Heart left ventricle (tissue), 13 donors: ENCODE results near the gene LPP.

ENCODE experiments used
- POLR2A ChIP-seq, 2 donors: fragments of 450-650 bp; IDR thresholded peaks; one replicate each; pipeline ENCODE4 v1.6.1; 2017; ENCODE audit warnings: antibody characterized with exemption in 2 of 2, mild to moderate bottlenecking in 2 of 2, moderate library complexity in 2 of 2
- TF ChIP-seq, protein P1 (sequence below), 12 donors: fragments of 200-600 bp; sonication (generic) in 4 of 12; IDR thresholded peaks; one replicate each; pipeline versions ENCODE4 v1.5.0 to v1.8.0; 2018 to 2022; ENCODE audit warnings: antibody characterized with exemption in 12 of 12, mild to moderate bottlenecking in 5 of 12
- donor health status: ischemic (EF 13 %, LVEDD 7.1; RV severe dilation, severe dysfunction).
- donor health status: DM: no; HTN: yes; CAD: no.
- donor health status: DM: no; HTN: no; CAD: no.
- donor health status: ischemic (EF 25% LVEDD 6.9; RV normal size, moderate dysfunction).
- donor health status: ischemic (EF 25% LVEDD 5.7; RV mildly dilated, moderate dysfunction).
- donor health status: ischemic (EF 35%, LVEDD 5.7; RV mildly dilated, moderate dysfunction).
- donor health status: nonischemic (EF 11% LVEDD 7.7; RV severe dilation, severe dysfunction).
- donor health status: DM: yes; HTN: yes; CAD: no.
- donor health status: PGD.
- donor health status: ischemic (EF 29% LVEDD 5.4; RV normal size, mild dysfunction).
- donor health status: nonischemic (EF 23%, LVEDD 6.1; RV moderate dilation, normal function).

DNA sequence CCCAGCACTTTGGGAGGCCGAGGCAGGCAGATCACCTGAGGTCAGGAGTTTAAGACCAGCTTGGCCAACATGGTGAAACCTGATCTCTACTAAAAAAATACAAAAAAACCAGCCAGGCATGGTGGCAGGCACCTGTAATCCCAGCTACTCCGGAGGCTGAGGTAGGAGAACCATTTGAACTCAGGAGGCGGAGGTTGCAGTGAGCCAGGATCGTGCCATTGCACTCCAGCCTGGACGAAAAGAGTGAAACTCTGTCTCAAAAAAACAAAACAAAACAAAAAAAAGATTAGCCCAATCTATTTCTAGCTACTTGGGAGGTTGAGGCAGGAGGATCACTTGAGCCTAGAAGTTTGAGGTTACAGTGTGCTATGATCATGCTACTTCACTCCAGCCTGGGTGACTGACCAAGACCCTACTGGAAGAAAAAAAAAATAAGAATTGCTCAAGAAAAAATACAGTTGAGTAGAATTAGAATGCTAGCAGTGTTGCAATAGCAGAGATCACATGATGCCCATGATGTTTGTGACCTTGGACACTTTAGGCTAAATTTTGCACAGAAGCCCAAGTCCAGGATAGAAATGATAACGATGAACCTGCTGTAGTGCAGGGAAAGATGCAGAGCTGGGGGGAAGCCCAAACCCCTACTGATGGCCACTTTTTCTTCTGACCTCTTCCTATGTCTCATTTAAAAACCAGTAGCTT lies 162.2 kb downstream of the LPP start:
- TF ChIP-seq, protein P1, sequence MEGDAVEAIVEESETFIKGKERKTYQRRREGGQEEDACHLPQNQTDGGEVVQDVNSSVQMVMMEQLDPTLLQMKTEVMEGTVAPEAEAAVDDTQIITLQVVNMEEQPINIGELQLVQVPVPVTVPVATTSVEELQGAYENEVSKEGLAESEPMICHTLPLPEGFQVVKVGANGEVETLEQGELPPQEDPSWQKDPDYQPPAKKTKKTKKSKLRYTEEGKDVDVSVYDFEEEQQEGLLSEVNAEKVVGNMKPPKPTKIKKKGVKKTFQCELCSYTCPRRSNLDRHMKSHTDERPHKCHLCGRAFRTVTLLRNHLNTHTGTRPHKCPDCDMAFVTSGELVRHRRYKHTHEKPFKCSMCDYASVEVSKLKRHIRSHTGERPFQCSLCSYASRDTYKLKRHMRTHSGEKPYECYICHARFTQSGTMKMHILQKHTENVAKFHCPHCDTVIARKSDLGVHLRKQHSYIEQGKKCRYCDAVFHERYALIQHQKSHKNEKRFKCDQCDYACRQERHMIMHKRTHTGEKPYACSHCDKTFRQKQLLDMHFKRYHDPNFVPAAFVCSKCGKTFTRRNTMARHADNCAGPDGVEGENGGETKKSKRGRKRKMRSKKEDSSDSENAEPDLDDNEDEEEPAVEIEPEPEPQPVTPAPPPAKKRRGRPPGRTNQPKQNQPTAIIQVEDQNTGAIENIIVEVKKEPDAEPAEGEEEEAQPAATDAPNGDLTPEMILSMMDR (IDR thresholded peaks at IDR 0.05): no peak
- TF ChIP-seq POLR2A (IDR thresholded peaks at IDR 0.05): no peak
